ENCODE measurements around the gene VGLL4.

Gene VGLL4

DNA sequence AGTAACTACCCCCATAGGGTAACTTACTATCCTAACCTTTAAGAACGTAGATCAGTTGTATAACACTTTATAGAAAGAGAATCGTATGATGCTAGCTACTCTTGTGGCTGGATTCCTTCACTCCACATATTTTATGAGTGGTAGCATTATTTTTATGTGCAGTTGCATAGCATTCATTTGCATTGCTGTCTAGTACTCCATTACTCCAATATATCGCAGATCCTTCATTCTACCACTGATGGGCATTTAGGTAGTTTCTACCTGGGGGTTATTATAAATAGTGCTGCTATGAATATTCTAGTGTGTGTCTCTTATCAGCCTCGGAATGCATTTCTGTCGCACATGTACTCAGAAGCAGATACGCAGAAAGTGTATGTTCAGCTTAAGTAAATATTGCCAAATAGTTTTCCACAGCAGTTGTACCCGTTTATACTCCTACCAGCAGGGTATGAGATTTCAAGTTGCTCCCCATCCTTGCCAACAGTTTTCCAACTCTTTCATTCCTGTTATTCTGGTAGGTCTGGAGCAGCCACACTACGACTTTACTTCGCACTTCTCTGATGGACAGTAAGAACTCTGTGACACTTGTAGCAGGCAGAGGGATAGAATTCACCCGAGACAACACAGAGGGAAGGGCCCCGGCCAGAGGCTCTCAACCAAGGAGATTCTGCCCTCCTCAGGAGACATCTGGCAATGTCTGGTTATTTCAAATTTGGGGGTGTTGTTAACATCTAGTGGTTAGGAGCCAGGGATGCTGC lies 9.8 kb upstream of the VGLL4 start:
- no peak for DNase-seq (ENCODE audit: low read depth in 2 of 2)

GRCh38 chr3:11651900-11652299 lies 8.2 kb upstream of the VGLL4 start:
- no peak for DNase-seq (ENCODE audit: low read depth in 2 of 2)

DNA sequence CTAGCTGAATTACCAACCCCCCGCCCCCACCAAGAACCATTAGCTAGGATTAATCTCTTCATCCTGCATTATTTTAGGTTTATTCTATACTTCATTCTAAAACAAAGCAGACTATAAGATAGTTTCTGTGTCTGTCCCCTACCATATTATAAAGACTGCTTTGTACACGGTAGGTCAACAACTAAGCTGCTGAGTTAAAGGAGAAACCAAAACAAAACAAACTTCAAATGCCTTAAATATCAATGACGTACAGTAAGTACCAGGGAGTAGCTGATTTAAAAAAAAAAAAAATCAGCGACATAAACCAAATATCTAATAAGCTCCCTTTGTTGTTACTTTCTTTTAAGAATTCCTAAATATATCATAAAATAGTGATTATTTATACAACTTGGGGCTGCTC lies 7.8 kb upstream of the VGLL4 start:
- no peak for DNase-seq (ENCODE audit: low read depth in 2 of 2)

- DNase-seq (ENCODE audit: low read depth in 2 of 2) = no peak
These were observed 6.7 kb upstream of the VGLL4 start for GRCh38 chr3:11650391-11650790.

DNA sequence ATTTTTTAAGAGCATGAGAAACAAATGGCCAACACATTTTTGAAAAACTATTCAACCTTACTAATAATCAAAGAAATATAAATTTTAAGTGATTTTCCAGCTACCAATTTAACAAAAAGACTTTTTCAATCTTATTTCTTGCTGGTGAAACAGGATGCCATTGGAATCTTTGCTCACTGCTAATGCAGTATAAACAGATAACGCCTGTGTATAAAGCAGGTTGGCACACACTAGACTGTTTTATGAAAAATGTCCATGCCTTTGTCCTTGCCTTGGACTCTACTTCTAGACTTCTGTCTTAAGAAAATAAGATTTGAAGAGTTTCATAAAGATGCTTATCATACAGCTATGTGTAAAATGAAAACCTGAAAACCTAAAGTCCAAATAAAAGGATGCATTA lies 5.0 kb upstream of the VGLL4 start:
- DNase-seq (ENCODE audit: low read depth in 2 of 2) = no peak

GRCh38 chr3:11643201-11643603 lies 513 bp downstream of the VGLL4 start:
- DNase-seq (ENCODE audit: low read depth in 2 of 2) = no peak

DNA sequence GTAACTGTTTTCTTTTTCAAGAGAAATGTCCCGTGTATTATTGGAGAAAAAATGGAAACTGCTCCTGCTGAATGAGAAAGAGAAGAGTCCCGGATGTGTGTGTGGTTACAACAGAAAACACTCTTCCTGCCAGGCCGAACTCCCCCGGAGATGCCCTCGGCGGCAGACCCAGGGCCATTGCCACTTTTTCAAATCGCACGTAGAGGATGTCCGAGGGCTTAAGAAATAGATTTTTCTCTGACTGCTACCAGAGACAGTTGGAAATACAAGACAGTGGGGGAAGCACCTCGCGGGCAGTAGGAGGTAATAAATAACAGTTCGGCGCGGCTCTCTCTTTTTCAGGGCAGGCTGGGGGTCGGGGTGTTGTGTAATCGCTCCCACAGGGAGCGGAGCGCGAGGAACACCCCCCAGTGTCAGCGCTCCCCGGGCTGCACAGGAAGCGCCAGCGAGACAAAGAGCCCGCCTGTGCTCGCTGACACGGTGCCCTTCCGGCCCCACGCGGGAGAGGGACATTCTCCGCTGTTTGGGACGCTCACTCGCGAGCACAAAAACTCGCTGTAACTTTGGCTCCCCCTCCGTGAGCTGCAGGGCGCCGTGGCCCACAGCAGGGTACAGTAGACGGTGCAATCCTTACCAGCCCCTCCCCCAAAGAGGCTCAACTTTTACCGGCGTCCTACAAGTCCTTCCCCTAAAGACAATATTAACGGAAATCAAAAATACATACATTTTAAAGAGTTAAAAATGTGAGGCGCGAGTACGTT lies 1.1 kb downstream of the VGLL4 start:
- DNase-seq (ENCODE audit: low read depth in 2 of 2) = peak; percentile 51

GRCh38 chr3:11641683-11642430 lies 1.9 kb downstream of the VGLL4 start:
- no peak for DNase-seq (ENCODE audit: low read depth in 2 of 2)

GRCh38 chr3:11641316-11641682 lies 2.4 kb downstream of the VGLL4 start:
- no peak for DNase-seq (ENCODE audit: low read depth in 2 of 2)

DNA sequence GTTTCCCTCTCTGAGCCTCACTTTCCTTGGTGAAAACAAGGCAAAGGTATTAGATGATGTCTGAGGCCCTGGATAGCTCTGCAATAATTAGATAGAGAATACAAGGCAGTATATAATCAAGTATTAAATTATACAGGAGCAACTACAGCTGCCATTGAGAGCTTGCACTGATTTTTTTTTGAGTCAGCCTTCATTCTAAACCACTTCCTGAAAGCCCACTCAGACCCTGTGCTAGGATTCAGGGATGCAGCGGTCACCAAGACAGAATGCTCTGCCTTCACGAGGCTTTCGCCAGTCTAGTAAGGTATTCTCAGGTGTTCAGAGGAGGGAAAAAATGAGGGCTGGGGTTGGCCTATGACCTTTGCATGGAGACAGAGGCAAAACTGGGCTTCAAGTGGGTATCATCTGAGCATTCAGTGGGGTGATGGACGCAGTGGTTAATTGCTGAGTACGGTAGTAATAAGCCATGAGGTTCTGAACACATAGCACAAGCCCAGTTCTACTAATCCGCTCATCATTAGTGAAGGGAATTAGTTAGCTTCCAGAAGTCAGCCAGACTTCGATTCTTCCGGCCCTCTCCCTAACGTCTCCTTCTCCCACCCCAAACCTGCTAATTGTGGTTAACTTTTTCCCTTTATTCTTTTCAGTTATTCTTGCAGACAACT lies 3.6 kb downstream of the VGLL4 start:
- no peak for DNase-seq (ENCODE audit: low read depth in 2 of 2)

GRCh38 chr3:11638495-11639358 lies 5.0 kb downstream of the VGLL4 start:
- no peak for DNase-seq (ENCODE audit: low read depth in 2 of 2)

DNA sequence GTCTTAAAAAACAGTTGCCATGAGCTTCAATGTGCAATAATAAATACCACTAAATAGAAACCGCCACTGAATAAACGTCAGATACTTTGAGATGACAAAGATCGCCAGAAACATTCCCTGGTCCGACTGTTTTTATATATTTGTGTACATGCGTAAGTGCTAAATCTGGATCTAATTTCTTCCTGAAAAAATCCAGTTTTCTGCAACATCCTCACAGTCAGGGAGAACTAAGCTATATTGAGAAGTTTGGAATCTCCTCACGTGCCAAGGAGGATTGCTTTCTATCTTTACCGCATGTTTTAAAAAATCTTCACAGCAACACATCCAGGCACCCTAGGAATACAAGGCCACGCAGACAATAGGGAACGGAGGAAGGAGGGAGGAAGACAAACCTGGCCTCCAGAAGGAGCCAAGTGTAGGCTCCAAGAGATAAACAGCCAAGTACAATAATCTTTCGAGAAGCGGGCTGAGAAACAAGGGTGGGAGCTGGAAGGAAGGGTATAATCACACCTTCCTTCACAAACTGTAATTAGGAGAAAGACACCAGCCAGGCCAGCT lies 5.7 kb downstream of the VGLL4 start:
- no peak for DNase-seq (ENCODE audit: low read depth in 2 of 2)

DNA sequence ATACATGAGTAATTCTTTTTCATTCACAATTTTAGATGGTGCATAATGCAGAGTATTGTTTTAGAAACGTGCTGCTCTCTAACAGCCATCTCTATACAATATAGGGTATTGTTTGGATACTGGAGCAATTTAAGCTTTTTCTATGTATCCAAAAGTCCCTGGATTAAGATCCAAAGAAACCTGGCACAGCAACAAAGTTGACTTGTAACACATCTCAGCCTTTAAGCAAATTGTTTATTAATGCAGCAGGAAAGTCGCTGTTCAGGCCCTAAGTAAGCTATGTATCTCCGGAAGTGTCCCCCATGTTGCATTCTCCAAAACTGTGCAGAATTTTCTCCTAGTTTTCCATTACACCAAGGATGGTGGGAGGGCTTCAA lies 7.3 kb downstream of the VGLL4 start:
- DNase-seq (ENCODE audit: low read depth in 2 of 2) = no peak

DNA sequence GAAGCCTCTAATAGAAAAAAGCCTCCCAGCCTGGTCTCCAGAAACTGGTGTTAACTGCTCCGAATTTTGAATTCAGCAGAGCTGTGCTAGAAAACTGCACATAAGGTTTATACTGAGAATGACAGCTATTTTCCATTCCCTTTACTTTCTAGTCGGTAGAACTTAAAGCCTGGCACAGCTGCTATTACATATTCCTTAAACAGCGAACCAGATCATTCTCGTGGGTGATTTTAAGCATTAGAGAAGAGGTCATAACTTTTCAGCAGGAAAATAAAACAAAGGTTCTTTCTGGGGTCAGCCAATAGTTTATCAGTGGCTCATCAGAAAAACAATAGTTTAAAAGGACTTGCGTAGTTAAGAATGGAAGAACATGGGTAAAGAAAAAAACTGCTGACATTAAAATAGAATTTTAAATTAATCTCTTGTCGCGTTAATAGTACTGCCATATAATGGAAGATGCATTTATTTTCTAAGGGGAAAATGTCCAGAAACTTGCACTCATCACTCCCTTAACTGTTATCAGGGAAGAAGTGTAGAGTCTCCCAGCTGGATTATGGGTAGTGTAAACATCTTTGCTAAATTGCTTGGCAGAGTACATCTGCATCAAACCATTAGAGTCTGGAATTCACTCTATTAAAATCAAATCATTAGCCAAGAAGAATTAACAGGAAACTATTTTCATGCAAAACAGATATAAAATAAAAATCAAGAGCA lies 7.9 kb downstream of the VGLL4 start:
- DNase-seq (ENCODE audit: low read depth in 2 of 2) = no peak

DNA sequence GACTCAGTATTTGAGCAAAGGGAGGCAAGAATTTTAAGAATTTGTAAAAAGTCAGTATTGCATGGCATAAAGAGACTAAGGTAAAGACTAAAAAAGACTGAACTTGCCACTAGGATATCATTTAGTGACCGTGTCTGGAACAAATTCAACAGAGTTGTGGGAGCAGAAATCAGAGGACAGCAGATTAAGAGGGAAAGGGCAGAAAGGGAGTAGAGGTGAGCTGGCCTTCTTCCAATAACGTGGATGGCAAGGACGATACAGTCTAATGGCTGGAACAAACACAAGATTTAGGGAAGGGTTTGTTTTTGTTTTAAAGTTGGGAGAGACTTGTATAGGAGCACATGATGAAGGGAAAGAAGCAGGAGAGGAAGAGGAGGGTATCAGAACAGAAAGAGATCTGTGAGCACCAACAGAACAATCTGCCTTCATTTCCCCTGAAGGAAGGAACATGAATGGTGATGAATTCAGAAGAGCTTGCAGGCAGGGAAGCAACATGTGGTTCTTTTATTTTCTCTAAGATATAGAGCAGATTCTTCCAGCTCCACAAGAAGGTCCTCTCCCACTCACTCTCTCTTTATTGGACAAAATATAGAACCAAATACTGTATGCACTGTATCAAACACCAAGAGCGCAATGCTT lies 8.6 kb downstream of the VGLL4 start:
- no peak for DNase-seq (ENCODE audit: low read depth in 2 of 2)

- DNase-seq (ENCODE audit: low read depth in 2 of 2) = no peak
These were observed 9.6 kb downstream of the VGLL4 start for GRCh38 chr3:11634081-11634635.

DNA sequence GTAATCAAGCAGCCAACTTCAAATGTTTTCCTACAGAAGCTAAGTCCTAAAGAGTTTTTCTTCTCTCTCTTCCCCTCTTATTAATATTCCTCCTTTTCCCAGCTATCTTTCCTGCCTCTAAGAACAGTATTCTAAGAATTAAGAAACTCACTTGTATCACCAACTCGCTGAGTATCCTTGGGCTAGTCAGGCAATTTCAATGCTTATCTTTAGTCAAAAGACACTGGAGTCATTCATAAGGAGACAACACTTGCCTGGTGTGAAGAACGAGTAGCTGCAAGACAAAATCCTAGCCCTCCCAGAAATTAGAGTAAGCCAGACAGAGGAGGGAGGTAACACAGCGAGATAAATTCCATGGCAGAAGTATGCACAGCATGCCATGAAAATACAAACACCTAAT lies 10.7 kb downstream of the VGLL4 start:
- no peak for DNase-seq (ENCODE audit: low read depth in 2 of 2)

GRCh38 chr3:11632564-11632963 lies 11.2 kb downstream of the VGLL4 start:
- DNase-seq (ENCODE audit: low read depth in 2 of 2) = no peak

- DNase-seq (ENCODE audit: low read depth in 2 of 2) = no peak
These were observed 11.9 kb downstream of the VGLL4 start for GRCh38 chr3:11631820-11632219.

All from stimulated activated CD8-positive, alpha-beta memory T cell treated with anti-CD3 and anti-CD28 coated beads, Interleukin-2, amount 100 ng/mL, for 48 hours (primary cell).